ENCODE measurements around the gene ERLIN1.

- TF ChIP-seq, protein P1, sequence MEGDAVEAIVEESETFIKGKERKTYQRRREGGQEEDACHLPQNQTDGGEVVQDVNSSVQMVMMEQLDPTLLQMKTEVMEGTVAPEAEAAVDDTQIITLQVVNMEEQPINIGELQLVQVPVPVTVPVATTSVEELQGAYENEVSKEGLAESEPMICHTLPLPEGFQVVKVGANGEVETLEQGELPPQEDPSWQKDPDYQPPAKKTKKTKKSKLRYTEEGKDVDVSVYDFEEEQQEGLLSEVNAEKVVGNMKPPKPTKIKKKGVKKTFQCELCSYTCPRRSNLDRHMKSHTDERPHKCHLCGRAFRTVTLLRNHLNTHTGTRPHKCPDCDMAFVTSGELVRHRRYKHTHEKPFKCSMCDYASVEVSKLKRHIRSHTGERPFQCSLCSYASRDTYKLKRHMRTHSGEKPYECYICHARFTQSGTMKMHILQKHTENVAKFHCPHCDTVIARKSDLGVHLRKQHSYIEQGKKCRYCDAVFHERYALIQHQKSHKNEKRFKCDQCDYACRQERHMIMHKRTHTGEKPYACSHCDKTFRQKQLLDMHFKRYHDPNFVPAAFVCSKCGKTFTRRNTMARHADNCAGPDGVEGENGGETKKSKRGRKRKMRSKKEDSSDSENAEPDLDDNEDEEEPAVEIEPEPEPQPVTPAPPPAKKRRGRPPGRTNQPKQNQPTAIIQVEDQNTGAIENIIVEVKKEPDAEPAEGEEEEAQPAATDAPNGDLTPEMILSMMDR (IDR thresholded peaks at IDR 0.05), result no peak
- TF ChIP-seq POLR2A (IDR thresholded peaks at IDR 0.05) (no peak), POLR2AphosphoS5 (IDR thresholded peaks at IDR 0.05) (no peak)
Observed at GRCh38 chr10:100222529-100222928, 36.7 kb upstream of the ERLIN1 start.

Measured in prostate gland (tissue), 2 donors.